GM12892 (cell line): ENCODE measurements around the gene ARPC5.

Experiments used
- POLR2A ChIP-seq: IDR thresholded peaks from 2 replicates; pipeline ENCODE4 v1.6.1; 2011; ENCODE audit warnings: low read depth, low read length, control low read depth
- POLR2AphosphoS5 ChIP-seq: IDR thresholded peaks from 2 replicates; pipeline ENCODE4 v1.6.1; 2011; ENCODE audit warnings: low read depth, low read length, control low read depth
- TAF1 ChIP-seq: IDR thresholded peaks from 2 replicates; pipeline ENCODE4 v1.6.1; 2011; ENCODE audit warnings: low read depth, mild to moderate bottlenecking, control low read depth, low read length, borderline replicate concordance

DNA sequence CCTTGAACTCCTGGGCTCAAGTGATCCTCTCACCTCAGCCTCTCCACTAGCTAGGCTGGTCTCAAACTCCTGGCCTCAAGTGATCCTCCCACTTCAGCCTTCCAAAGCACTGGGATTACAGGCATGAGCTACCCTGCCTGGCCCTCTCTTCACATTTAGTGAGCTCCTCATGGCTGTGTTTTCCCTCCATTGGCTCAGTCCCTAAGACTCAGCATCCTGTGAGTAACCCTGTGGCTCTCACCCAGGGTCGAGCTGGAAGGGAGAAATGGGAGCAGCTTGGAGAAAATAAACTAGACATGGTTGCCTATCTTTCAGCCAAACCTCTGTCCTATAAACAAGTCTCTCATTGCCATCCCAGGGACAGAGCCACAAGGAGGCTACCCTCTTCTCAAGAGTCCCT, 62.9 kb downstream of the ARPC5 start:
- TF ChIP-seq TAF1, result no peak
- TF ChIP-seq POLR2A, result no peak
- no peak for TF ChIP-seq POLR2AphosphoS5
